Measurements from ENCODE around the gene FARSB.
"Not testable (repeated sequence)": the region's sequence is repeated elsewhere in the genome, so short reads cannot be mapped to it uniquely, and the experiment has no call there.

FARSB gene

DNA sequence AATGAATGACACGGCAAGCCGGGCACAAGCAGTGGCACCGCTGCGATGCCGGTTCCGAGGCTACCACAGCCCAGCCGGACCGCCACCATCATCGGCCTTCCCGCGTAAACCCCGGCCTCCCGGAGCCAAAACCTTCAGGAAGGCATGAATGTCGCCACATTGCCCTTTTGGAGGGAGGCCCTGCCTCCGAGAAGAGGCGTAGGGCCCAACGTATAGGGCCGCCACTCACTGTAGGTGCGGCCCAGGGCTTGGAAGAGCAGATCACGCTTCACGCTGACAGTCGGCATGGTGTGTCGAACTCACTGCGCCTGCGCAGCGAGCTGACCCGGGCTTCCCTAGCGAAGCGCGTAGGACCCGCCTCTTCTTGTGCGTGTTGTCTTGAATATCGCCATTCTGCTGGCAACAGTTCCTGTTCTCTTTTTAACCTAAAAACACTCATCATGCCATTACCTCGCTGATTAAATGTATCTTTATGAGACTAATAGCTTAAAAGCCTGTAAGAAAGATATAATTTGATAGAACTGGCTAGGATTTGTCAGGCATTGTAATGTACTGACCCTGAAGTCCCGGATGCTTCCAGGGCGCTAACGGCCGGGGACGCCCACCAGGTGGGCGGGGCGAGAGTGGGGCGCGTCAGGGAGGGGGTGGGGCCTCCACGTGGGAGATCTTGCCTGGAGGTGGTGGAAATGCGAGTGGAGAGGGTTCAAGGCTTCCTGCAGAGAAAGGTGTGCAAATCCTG lies at the start of gene FARSB:
Gene FARSB, minus strand, starts transcription at position 306 of the 739 bp plus-strand sequence. Its CDS starts 19 bp downstream, at position 287.
- peak; percentile 96 for DNase-seq

DNA sequence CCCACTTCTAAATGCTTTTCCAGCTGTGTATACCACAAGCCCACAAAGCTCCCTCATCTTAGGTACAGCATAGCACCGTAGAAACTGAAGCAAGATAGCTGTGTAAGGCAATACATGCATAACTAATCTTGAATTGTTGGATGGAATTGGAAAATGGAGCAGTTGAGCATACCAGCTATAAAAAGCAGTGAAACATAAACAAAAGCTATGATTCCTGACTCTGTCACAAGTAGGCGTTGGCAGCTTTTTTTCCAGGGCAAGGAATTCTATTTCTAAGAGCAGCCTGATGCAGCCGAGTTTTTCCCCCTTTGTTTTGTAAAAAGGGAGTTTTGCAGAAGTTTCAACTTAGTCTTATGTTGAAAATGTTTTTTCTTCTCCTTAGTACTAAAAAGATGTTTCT lies 48.0 kb upstream of the FARSB start:
- DNase-seq = no peak

DNA sequence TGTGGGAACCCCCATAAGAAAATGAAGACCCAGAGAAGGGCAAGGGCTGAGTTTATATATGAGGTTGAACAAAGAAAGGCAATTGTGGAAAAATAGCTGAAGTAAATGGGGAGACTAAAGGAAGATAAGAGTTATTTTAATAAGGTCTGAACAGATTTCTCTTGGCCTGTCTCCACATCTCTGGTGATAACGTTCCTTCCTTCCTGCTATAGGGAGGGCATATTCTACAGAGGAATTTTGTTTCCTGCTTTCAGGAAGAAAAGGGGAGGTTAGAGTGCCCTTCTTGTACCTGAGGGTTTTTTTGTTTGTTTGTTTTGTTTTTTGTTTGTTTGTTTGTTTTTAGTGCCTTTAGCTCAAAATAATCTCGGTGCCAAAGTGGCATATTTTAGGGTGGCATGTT lies 47.2 kb upstream of the FARSB start:
- no peak for DNase-seq

DNA sequence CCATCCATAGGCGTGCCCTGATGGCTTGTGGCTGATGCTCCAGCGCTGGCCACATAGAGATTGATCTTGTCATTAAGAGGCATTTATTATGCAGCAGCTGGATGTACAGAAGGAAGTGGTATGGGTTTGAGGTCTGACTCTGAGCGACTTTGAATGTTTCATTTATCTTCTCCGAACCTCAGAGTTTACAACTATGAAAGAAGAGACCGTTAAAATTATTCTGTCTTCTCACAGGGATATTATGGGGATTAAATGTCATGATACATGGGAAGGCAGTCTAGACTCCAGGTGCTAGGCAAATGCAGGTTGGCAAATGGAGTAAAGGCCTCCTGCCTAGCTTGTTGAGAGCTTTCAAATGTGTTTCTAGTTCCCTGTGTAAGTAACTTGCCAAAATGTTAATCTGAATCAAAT lies 45.8 kb upstream of the FARSB start:
- DNase-seq = no peak

DNA sequence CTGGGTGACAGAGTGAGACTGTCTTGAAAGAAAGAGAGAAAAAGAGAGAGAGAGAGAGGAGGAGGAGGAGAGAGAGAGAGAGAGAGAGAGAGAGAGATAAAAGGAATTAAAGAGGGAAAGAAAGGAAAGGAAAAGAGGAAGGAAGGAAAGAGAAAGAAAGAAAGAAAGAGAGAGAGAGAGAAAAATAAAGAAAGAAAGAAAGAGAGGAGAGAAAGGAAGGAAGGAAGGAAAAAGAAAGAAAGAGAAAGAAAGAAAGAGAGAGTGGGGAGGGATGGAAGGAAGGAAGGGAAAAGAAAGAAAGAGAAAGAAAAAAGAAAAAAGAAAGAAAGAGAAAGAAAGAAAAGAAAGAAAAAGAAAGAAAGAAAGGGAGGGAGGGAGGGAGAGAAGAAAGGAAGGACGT lies 45.3 kb upstream of the FARSB start:
- no peak for DNase-seq

DNA sequence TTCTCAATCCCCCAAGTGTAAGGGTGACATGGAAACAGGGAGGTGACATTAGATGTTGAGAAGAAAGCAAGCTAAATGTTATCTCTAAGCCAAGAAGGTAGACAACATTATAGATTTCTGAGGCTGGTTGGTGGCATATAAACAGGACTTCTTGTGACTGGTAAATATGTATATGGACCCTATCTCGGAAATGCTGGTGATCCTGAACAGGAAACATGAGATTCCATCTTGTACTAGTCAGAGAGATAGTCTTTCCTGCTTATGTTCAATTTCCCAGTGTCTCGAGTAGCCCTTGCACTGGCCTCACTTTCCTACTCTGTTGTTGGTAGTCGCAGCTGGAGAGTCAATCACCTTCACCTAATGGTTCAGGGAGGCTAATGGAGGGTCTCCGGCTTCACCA lies 42.4 kb upstream of the FARSB start:
- no peak for DNase-seq

DNA sequence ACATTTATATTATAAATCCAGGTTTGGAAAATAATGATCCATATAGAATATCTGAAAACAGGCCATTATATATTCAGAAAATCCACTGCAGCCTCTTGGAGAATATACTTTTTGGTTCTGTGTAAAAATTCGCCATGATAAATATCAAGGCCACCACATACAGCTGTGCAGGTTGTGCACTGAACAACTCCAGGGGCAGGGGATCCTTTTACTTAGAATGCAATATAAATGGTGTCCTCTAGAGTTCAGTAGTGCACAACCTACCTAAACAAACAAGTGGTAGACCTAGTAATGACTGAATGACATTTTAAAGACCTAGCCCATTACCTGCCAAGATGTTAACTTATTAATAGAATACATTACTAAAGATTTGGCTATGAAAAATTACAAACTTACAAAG lies 37.9 kb upstream of the FARSB start:
- DNase-seq = no peak

DNA sequence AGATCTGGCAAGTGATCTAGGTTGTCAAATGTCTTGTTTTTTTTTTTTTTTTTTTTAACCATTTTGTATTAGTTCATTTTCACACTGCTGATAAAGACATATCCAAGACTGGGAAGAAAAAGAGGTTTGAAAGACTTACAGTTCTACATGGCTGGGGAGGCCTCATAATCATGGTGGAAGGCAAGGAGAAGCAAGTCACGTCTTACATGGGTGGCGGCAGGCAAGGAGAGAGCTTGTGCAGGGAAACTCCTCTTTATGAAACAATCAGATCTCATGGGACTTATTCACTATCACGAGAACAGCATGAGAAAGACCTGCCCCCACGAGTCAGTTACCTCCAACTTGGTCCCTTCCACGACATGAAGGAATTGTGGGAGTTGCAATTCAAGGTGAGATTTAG lies 37.5 kb upstream of the FARSB start:
- DNase-seq = not testable (repeated sequence)

DNA sequence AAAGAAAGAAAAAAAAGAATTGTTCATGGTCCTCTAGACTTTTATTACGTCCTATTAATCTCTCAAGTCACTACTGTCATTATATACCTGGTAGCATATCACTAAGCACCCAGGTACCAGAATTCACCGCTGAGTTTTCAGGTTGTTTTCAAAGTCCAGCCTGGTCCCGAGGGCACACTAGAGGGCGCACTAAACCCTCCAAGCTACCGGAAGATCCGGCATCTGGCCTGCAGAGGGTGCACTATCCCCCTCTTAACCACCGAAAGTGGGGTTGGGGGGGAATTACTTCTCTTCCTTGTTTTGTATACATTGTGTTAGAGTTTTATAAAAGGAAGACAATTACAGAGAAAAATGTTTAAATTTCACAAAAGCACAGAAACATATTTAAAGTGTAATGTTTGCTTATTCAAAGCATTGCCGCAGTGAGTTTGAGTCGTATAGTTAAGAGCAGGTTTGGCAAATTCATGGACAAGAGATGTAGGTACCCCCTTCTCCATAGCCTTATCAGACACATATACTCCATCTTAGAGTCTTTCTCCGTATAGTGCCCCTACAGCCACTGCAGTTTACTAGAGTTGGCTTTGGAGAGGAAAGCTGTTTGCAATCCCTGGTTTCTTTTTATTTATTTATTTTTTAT lies 34.8 kb upstream of the FARSB start:
- peak; percentile 74 for DNase-seq

DNA sequence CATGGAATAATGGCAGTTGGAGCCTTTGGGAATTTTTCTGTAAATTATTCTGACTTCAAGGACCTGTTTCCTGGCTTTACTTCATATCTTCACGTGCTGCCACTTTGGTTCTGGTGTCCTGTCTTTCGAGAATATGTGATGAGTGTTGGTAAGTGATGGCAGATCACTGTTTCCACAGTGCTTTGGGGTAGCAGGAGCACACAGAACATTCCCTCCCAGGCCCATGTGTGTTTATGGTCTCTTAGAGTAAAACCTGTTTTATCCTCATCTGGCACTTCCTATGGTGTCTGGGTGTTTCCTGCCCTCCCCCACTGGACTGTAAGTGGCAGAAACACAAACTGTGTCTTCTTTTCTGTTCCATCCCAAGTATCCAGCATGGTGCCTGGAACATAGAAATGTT lies 33.4 kb upstream of the FARSB start:
- no peak for DNase-seq

DNA sequence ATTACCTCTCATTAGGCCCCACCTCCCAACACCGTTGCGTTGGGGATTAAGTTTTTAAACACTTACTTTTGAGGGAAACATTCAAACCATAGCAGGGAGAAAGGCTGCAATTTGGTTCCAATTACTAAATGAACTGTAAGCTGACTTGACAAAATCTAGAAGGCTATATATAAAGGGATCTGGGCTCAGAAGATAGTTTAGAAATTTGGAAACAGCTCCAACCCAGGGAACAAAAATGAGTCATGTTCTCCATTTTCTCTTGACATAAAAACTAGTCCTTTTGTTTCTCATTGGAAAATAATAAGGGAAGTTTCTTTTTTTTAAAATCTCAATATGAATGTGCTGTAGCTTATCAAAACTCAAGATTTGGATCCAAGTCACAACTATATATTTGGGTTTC lies 33.0 kb upstream of the FARSB start:
- DNase-seq = no peak

DNA sequence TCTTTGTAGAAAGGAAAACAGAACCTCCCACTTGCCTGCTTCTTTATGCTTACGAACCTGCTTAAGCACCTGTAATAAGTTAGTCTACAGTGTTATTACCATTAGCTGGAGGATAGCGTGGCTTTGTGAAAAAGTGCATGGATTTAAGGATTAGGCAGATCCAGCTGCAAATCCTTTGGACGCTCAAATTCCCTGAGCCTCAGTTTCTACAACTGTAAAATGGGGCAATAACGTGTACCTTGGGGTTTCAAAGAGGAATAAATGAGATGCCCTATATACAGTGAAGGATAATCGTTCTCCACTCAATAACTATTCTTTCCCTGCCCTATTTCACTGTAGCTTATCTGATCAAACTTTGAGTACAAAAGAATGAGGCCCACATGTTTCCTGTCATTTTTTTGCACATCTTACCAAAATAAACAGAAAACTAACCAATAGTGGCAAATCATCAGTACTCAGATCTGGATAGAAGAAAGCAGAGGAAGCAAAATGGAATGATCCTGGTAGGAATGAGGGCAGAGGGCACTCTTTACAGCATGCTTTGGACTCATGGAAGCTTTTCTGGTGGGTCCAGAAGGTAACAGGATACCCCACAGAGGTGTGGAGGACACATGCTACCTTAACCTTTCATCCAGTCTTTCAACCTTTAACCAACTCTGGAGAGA lies 30.3 kb upstream of the FARSB start:
- DNase-seq = no peak

DNA sequence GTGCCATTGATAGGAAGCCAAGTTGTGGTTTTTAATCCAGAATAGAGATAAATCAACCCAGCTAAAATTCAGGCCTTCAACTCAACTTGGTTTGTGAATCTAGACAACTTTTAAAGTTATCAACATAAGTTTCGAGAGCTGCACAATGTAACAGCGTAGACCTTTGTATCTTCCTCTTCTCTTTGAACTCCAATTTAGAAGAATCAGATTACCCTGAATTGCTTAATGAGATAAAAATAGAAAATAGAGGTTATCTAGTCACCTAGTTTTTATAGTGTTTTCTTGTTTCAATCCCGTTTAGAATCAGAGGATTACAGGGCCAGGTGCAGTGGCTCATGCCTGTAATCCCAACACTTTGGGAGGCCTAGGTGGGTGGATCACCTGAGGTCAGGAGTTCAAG lies 27.9 kb upstream of the FARSB start:
- no peak for DNase-seq

DNA sequence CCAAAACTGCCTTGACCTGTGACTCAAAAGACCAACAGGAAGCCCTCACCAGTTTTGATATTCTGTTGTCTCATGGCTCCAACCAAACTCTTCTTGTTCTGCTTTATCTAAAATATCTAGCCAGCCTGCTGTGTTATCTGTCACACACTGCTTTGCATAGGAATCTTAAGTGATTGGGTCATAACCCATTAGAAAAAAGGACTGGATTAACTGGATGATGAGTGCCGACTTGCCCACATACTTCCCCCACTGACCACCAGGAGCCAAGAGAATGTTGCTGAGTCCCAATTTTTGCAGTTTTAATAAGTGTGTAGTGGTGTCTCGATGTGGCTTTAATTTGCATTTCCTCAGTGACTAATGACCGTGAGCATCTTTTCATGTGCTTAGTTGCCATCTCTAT lies 22.1 kb upstream of the FARSB start:
- DNase-seq = no peak

DNA sequence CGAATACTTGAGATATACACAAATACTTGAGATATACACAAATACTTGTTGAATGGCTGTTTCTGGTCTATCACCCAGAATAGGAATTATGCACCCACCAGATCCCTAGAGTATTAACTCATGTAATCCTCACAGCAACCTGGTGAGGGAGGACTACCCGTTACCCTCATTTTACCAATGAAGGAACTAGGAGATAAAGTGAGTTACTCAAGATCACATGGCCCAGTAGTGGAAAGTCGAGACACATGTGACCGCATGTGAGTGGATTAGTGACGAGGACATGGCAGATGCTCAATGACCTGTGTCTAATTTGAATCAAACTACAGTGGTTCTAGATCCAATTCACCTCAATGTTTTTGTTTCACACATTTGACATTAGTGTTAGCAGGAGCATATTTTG lies 18.0 kb upstream of the FARSB start:
- no peak for DNase-seq

DNA sequence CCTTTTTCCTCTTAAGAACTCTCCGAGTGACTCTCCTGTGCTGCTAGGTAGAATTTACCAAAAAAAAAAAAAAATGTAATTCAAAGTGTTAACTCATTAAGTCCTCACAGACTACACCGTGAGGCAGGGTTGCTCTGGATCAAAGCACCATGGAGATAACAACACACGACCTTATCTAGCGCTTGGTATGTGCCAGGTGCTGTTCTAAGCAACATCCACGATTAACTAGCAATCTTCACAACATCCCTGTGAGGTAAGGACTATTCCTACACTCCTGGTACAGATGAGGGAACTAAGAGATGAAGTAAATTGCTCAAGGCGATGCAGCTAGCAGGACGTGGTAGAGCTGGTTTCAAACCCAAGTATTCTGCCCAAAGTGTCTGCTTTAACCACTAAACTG lies 17.4 kb upstream of the FARSB start:
- no peak for DNase-seq

DNA sequence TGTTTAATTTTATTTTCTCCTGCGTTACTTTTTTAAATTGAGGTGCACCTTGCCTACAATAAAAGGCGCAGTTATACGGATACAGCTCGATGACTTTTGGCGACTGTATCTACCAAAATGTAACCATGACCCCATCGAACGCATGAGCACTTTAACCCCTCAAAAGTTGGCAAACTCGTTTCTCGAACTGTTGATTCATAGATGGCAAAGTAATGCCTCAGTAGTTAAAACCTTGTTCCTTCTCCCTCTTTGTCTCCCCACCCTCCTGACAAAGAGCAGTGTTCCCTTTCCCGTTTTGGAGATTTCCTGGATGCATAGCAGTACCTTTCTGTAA lies 16.1 kb upstream of the FARSB start:
- DNase-seq = no peak

DNA sequence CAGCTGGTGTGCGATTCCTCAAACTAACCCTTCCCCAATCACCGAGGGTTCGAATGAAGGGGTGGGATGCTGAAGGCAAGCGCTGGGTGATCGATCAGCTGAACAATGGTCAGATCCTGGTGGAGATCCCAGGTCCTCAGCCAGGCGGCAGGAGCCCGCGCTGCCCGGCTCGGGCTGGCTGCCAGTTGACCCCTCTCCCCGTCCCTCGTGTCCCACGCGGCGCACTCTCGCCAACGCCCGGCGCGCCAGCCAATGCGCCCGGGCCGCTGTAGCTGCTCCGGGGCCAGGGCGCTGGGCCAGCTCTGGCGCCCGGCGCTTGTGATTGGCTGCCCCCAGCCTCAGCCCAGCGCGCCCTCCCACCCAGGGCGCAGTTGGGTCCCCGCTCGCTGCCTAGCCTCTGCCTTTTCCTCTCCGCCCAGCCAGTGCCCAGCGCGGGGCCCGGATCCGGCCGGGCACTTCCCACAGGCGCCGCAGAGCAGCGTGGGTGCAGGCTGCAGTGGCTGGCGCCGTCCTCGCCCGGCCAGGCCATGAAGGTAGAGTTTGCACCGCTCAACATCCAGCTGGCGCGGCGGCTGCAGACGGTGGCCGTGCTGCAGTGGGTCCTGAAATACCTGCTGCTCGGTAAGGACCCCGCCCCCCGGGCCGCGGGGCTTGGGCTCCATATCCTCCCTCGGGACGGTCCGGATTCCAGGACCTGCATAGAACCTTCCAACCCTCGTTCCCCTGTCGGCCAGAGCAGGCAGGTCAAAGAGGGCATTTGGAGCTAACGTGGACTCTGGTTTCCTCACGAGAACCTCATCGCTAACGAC lies 15.6 kb upstream of the FARSB start, which contains the start of gene MOGAT1:
Gene MOGAT1, plus strand, starts transcription at position 400 of the 809 bp plus-strand sequence. Its CDS starts 128 bp downstream, at position 528.
- no peak for DNase-seq

DNA sequence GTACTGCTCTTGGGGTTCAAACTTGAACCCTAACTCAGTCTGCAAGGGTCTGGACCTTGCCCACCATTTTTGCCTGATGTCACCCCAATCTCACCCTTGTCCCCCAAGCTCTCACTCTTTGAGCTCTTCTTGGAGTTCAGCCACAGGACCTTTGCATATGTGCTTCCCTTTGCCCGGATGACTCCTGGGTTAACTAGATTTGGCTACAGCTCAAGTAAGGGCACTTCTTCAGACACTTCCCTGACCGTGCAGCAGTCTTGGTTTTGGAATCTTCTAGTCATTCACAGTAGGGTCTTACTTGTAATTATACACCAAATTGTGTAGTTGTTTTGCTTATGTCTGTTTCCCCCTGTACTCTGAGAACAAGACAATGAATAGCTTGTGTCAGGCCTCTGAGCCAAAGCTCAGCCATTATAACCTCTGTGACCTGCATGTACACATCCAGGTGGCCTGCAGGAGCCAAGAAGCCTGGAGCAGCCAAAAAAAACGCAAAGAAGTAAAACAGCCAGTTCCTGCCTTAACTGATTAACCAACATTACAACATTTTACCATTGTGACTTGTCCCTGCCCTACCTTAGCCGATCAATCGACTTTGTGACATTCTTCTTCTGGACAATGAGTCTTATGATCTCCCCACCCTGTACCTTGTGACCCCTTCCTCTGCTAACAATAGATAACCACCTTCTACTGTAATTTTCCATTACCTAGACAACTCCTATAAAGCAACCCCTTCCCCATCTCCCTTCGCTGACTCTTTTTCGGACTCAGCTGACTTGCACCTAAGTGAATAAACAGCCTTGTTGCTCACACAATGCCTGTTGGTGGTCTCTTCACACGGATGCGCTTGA lies 14.5 kb upstream of the FARSB start:
- DNase-seq = no peak

DNA sequence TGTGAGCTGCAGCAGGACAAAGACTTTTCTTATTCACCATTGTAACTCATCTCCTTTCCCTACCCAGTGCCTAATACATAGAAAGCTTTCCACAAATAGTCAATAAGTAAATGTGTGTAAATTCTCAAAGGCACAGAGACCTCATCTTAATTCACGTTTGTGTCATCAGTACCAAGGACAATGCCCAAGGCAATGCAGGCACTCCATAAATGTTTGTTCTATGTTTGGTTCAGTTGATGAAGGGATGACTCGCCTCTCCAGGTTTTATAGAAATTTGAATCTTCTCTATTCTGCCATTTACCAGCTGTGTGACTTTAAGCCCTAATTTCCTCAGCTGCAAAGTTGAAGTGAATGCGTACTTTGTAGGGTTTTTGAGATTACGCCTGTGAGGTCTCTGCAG lies 13.5 kb upstream of the FARSB start:
- DNase-seq = no peak

DNA sequence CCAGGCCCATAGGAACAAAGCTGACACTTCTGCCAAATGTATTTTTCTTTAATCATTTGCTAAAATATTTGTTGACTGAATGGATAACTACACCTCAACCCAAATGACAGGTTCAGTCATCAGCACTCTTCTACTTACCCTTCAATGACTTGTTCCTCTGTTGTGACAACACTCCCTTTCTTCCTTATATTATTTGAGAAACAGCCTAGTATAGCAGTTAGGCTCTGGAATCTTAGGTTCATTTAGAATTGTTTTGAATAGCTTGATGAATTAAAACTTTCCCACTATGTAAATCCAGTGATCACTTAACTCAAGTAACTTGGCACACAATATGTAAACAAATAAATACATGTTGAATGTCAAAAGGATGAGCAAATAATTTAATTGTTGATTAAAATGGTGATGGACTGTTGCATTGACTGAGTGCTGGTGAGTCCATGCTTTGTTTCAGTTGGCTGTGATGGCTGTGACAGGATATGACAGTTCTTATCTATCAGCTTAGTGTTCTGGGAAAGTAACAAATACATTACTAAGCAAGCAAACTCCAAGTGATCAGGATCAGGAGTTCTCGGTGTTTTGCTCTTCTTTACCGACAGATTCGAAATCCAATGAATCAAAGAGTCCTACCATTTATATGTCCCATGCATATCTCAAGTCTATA lies 12.7 kb upstream of the FARSB start:
- DNase-seq = no peak

DNA sequence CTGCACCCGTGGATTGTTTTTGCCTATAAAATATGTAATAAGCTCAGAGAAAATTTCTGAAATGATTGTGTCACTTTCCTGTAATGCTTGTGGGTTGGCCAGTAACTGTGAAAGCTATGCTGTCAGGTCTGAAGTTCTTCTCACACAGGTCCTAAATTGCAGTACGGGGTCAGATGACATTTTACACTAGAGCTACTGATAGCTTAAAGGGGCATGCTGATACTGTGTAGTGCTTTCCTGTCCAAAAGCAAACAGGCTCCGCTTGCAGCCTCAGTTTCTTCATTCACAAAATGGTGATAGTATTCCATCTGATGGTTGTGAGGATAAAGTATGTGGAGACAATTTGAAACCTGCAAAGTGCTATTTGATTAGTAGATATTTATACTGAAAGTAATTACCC lies 7.6 kb upstream of the FARSB start:
- no peak for DNase-seq

Data from fibroblast of skin of right biceps (primary cell).